Spleen (tissue), 7 donors: ENCODE measurements around the gene NDUFS2.
A peak's percentile ranks its signal among the peaks of the same experiment; 100 is the strongest.

Experiments
- POLR2A ChIP-seq, 3 donors: fragments of 450-650 bp; IDR thresholded peaks; one replicate each; pipeline ENCODE4 v1.5.1; 2017; ENCODE audit warnings: antibody characterized with exemption in 3 of 3, mild to moderate bottlenecking in 1 of 3
- POLR2AphosphoS5 ChIP-seq, 3 donors: sonication (generic); formaldehyde crosslinking; IDR thresholded peaks; one replicate each; pipeline ENCODE4 v1.5.1; 2017; ENCODE audit warnings: antibody characterized with exemption in 3 of 3
- TF ChIP-seq, protein P1 (sequence below), 11 experiments: fragments of 200-600 bp in 7 of 11; fragments of 450-650 bp in 4 of 11; sonication (generic) in 4 of 11; IDR thresholded peaks in 8 of 11; conservative IDR thresholded peaks in 3 of 11; 1 replicate in 7 of 11; 2 replicates in 4 of 11; pipeline versions ENCODE4 v1.4.0 to v1.8.0; 2016 to 2021; ENCODE audit warnings: antibody characterized with exemption in 11 of 11, inconsistent platforms in 4 of 11, mild to moderate bottlenecking in 1 of 11
- donor health status: DM: no; HTN: no; CAD: no; lungs with moderate emphysema.
- donor health status: DM: no; HTN: no; CAD: no.
- donor health status: DM: no; HTN: no; CAD: no.

GRCh38 chr1:161172776-161173376, 29.3 kb upstream of the NDUFS2 start:
- TF ChIP-seq POLR2AphosphoS5 (IDR thresholded peaks at IDR 0.05) (peak in 1 of 3 donors; percentile 31), POLR2A (IDR thresholded peaks at IDR 0.05) (no peak)
- TF ChIP-seq, protein P1, sequence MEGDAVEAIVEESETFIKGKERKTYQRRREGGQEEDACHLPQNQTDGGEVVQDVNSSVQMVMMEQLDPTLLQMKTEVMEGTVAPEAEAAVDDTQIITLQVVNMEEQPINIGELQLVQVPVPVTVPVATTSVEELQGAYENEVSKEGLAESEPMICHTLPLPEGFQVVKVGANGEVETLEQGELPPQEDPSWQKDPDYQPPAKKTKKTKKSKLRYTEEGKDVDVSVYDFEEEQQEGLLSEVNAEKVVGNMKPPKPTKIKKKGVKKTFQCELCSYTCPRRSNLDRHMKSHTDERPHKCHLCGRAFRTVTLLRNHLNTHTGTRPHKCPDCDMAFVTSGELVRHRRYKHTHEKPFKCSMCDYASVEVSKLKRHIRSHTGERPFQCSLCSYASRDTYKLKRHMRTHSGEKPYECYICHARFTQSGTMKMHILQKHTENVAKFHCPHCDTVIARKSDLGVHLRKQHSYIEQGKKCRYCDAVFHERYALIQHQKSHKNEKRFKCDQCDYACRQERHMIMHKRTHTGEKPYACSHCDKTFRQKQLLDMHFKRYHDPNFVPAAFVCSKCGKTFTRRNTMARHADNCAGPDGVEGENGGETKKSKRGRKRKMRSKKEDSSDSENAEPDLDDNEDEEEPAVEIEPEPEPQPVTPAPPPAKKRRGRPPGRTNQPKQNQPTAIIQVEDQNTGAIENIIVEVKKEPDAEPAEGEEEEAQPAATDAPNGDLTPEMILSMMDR (IDR thresholded peaks at IDR 0.05 in 8 of 11, conservative IDR thresholded peaks at IDR 0.05 in 3 of 11) = no peak
